Stimulated activated CD4-positive, alpha-beta T cell treated with anti-CD3 and anti-CD28 coated beads, Interleukin-4, amount 100 ng/mL, for 24 hours (primary cell): ENCODE results near the gene NR5A2.

Source experiments
- DNase-seq: peaks from one replicate; pipeline ENCODE4 v3.0.0-alpha.2; 2020

Gene NR5A2

GRCh38 chr1:200036619-200037270 is 9.2 kb downstream of the NR5A2 start:
- no peak for DNase-seq

DNA sequence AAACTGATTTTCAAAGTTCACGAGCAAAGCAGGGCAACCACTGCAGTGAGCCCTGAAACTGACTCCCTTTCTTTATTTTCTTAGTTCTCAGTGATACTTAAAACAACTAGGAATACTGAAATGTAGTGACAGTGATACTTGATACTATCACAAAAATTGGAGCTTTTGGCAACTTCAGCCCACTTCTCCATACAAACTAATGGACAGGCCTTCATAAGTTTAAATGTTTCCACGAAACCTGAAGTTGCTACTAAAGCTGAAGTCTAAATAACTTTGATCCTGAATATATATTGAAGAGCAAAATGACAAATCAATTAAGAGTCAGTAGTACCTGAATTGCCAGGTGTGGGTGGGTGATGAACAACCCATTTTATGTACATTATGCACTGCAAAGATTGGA is 10.0 kb downstream of the NR5A2 start:
- DNase-seq, result no peak

- no peak for DNase-seq
These were observed 10.4 kb downstream of the NR5A2 start for GRCh38 chr1:200037904-200038303.

GRCh38 chr1:200038325-200038980 is 10.9 kb downstream of the NR5A2 start:
- DNase-seq, result no peak

GRCh38 chr1:200038981-200039848 is 11.7 kb downstream of the NR5A2 start:
- DNase-seq, result no peak

DNA sequence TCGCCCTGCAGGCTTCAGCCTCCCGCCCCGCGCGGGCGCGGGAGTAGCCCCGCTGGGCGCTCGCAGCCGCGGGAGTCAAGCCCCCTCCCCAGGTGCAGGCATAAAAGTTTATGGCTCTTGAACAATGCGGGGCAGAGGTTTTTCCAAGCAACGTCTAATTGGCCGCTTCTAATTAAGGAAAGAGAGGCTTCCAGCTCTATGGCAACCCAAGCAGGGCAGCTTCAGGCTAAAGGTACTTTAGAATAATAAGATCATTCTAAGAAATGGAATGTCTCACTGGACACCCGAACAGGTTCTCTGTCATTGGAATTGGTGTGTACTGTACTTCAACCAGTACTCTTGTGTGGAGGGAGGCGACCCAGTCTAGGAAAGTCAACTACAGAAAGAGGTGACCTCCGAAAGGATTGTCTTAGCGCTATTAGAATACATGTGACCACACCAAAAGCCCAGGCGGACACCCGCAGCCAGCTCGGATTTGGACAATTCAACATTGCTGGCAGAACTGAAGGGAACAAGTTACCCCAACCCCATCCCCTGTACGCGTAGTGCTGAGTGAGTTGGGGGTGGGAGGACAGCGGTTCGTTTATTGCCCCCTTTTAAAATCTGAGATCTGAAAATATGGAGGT is 12.5 kb downstream of the NR5A2 start:
- DNase-seq, result no peak

DNA sequence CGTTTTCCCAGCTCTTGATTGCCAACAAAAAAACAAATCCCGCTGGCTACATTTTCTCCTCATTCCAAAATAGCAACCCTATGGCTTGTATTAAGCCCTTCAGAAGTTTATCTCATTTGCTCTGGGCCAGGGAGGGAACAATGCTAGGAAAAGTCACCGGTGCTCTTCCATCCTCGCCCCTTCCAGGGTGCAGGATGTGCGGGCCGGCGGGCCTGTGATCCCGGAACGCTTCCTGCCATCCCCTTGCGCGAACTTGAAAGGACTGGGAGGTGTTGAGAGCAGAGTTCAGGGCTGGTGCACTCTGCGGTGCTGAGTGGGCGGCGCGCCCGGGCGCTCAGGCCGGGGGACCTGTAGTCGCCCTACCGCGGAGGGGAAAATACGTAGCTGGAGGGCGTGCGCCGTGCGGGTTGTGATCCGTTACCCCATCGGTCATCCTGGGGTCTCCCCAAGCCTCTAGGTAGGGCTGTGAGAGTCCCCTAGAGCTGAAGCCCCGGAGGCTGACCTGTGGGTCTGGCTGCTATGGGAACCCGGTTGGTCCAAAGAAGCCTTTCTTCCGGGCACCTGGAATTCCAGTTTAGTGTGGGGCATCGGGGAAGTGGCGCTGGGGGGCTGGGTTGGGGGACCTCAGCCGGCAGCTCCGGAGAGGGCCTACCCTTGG is 13.1 kb downstream of the NR5A2 start:
- DNase-seq, result no peak

- DNase-seq, result no peak
These were observed 14.0 kb downstream of the NR5A2 start for GRCh38 chr1:200041337-200042118.

DNA sequence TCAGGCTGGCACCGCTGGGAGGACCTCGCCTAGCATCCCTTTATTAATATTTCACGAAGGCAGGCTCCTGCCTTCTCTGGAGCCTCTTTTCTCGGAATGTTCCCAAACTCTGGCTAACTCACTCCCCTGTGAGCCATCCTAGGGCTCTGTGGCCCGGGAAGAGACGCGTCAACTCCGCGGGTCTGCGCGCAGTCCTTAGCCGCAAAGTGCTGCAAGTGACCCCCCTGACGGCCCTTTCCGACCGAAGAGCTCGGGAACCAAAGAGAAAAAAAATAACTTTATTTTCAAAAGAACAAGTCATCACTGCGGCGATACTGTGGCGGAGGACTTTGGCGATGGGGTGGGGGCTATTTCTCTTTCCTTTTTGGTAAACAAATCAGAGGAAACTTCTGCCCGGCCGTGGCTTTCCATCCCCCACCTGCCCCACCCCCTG is 14.6 kb downstream of the NR5A2 start:
- no peak for DNase-seq

- DNase-seq, result no peak
These were observed 15.2 kb downstream of the NR5A2 start for GRCh38 chr1:200042552-200043335.

DNA sequence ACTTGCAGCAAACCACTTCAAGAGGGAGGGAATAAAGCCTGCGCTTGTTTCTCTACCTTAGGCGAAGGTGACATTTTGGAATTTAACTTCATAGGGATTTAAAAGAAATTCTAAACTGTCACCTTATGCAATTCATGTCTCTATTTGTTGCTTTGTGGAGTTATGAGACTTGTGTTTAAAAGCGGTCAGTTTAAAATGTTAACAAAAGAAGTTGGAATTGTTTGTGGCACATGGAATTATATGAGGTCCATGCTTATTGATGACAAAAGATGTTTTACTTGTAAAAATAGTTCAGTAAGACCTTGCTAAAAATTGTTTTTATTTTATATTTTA is 15.8 kb downstream of the NR5A2 start:
- no peak for DNase-seq

GRCh38 chr1:200046115-200046514 is 18.6 kb downstream of the NR5A2 start:
- no peak for DNase-seq

DNA sequence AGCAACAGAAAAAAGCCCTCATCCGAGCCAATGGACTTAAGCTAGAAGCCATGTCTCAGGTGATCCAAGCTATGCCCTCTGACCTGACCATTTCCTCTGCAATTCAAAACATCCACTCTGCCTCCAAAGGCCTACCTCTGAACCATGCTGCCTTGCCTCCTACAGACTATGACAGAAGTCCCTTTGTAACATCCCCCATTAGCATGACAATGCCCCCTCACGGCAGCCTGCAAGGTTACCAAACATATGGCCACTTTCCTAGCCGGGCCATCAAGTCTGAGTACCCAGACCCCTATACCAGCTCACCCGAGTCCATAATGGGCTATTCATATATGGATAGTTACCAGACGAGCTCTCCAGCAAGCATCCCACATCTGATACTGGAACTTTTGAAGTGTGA is 20.7 kb downstream of the NR5A2 start:
- no peak for DNase-seq

GRCh38 chr1:200049810-200050209 is 22.3 kb downstream of the NR5A2 start:
- no peak for DNase-seq

- DNase-seq, result no peak
These were observed 24.1 kb downstream of the NR5A2 start for GRCh38 chr1:200051620-200052019.

DNA sequence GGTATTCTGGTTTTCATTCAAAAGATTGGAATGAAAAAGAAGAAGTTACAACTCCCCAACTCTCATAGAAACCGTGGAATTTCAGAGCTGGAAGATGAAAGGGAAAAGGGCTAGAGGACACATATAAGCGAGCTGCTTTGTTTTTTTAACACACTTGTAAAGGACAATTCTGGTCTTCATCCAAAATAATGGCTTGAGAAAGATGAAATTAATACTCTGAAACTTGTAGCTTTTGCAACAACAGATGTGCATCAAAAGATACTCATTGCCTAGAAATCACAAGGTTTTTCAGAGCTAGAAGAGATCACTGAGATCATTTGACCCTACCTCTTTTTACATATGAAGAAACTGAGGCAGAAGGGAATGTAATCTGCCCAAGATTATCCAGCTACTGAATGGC is 25.6 kb downstream of the NR5A2 start:
- no peak for DNase-seq

DNA sequence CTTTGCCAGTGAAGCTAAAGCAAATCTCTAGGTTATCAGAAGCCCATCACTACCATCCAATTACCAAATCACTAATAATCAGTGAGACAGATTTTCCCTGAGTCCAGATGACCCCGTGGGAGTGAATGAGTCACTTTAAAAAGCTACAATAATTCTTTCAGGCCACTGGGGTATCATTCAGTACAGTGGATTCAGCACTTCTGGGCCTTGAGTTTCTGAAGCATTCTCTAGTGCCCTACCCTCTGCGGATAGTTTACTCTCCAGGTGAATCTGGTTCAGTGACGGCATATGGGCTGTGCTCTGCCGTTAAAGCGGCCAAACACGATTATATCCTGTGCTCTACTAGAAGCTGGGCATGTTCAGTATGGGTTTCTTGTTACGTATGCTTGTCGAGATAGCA is 26.1 kb downstream of the NR5A2 start:
- DNase-seq, result no peak

DNA sequence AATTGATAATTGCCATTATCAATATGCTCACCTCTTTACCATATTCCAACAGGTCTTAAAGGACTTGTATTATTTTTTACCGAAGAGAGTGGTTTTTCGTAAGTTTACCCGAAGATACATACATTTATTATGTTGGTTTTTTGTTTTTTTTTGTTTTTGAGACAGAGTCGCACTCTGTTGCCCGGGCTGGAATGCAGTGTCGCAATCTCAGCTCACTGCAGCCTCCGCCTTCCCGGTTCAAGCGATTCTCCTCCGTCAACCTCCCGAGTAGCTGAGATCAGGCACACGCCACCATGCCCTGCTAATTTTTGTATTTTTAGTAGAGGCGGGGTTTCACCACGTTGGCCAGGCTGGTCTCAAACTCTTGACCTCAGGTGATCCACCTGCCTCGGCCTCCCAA is 30.8 kb downstream of the NR5A2 start:
- no peak for DNase-seq

DNA sequence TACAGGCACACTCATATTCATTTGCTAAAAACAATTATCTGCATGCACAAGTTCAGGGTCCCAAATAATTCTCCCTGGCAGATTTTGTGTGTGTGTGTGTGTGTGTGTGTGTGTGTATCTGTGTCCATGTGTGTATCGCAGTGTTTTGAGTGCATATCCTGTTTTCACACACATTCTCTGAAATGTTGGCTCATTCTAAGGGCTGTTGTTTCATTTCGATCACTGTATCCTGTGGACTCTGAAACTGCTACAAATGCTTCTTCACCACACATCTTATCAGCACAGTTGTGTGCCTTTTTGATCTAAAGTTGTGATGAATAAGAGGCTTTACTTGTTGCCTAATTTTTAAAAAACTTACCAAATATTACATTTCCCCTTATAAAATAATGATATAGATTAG is 34.6 kb downstream of the NR5A2 start:
- no peak for DNase-seq

DNA sequence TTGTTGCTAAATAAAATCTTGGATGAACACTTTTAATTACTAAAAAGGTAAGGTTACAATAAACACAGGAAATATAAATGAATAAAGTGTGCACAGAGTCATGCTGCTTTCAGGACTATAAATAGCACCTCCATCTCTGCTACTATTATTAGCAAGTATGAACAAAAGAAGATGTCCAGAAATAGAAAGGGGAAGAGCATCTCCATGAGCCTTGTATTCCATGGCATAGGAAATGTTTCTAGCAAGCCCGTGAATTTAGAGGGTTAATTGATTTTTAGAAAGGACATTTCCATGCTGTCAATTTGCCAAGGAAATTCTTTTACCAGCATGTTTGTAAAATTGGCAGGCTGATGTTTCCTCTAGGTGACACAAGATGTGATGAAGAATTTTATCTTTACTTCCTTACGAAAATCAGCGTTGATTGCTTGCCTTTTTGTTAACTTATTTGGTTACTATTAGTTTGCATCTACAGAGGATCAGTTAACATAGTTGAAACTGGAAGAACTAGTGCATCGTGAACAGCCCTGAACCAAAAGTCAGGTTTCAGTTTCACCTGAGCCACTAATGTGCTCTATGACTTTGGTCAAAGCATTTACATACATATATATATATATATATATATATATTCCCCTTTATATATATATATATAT is 45.3 kb downstream of the NR5A2 start:
- DNase-seq, result no peak

GRCh38 chr1:200073286-200073637 is 45.8 kb downstream of the NR5A2 start:
- no peak for DNase-seq
